ENCODE results near the gene FGF11. TPM values are rescaled to one million over a fixed set of nuclear protein-coding genes. Genes with fewer than 3 reads are reported as not detected.

Gene FGF11
- total and polyA plus RNA-seq, 2 experiments from 2014 or later = 2.7 to 3.8 TPM

Other genes with a start within 250 kb of the FGF11 start
Only the 30 nearest of the 40 such genes appear.
- gene CTDNEP1, start 187.8 kb upstream of the FGF11 start, total RNA-seq = 44.6 and 62.7 TPM in 2 replicates
- 86.9 and 96.7 TPM in 2 replicates for gene CTDNEP1, start 187.8 kb upstream of the FGF11 start, polyA plus RNA-seq
- gene ELP5, start 187.3 kb upstream of the FGF11 start, total RNA-seq = 30.4 and 30.6 TPM in 2 replicates
- 38.0 and 49.6 TPM in 2 replicates for gene ELP5, start 187.3 kb upstream of the FGF11 start, polyA plus RNA-seq
- gene CLDN7, start 177.0 kb upstream of the FGF11 start, total RNA-seq = 169 and 197 TPM in 2 replicates
- gene CLDN7, start 177.0 kb upstream of the FGF11 start, polyA plus RNA-seq = 290 and 341 TPM in 2 replicates
- 0.88 and 1.6 TPM in 2 replicates for gene SLC2A4, start 157.8 kb upstream of the FGF11 start, total RNA-seq
- gene SLC2A4, start 157.8 kb upstream of the FGF11 start, polyA plus RNA-seq = 0.42 and 0.89 TPM in 2 replicates
- 1.4 and 1.7 TPM in 2 replicates for gene YBX2, start 144.9 kb upstream of the FGF11 start, total RNA-seq
- 1.3 and 3.0 TPM in 2 replicates for gene YBX2, start 144.9 kb upstream of the FGF11 start, polyA plus RNA-seq
- gene EIF5A, start 131.9 kb upstream of the FGF11 start, total RNA-seq = 267 and 331 TPM in 2 replicates
- 693 and 747 TPM in 2 replicates for gene EIF5A, start 131.9 kb upstream of the FGF11 start, polyA plus RNA-seq
- gene GPS2, start 124.2 kb upstream of the FGF11 start, total RNA-seq = 34.5 and 50.3 TPM in 2 replicates
- 103 and 111 TPM in 2 replicates for gene GPS2, start 124.2 kb upstream of the FGF11 start, polyA plus RNA-seq
- gene NEURL4, start 110.2 kb upstream of the FGF11 start, total RNA-seq = 9.2 and 9.6 TPM in 2 replicates
- gene NEURL4, start 110.2 kb upstream of the FGF11 start, polyA plus RNA-seq = 9.5 and 13.9 TPM in 2 replicates
- gene ACAP1, start 103.0 kb upstream of the FGF11 start, total RNA-seq = not detected in 2 replicates
- 10.2 and 14.6 TPM in 2 replicates for gene ACAP1, start 103.0 kb upstream of the FGF11 start, polyA plus RNA-seq
- 9.2 and 12.4 TPM in 2 replicates for gene KCTD11, start 87.3 kb upstream of the FGF11 start, total RNA-seq
- 14.1 and 19.6 TPM in 2 replicates for gene KCTD11, start 87.3 kb upstream of the FGF11 start, polyA plus RNA-seq
- not detected in 2 replicates for gene TMEM95, start 84.4 kb upstream of the FGF11 start, total RNA-seq
- gene TMEM95, start 84.4 kb upstream of the FGF11 start, polyA plus RNA-seq = not detected in 2 replicates
- 8.4 and 11.4 TPM in 2 replicates for gene TNK1, start 58.4 kb upstream of the FGF11 start, total RNA-seq
- gene TNK1, start 58.4 kb upstream of the FGF11 start, polyA plus RNA-seq = 8.9 and 10.2 TPM in 2 replicates
- gene PLSCR3, start 45.0 kb upstream of the FGF11 start, total RNA-seq = 11.8 and 17.6 TPM in 2 replicates
- 58.0 and 59.6 TPM in 2 replicates for gene PLSCR3, start 45.0 kb upstream of the FGF11 start, polyA plus RNA-seq
- 109 and 118 TPM in 2 replicates for gene TMEM256, start 35.4 kb upstream of the FGF11 start, total RNA-seq
- gene TMEM256, start 35.4 kb upstream of the FGF11 start, polyA plus RNA-seq = 105 and 109 TPM in 2 replicates
- 4.1 and 7.2 TPM in 2 replicates for gene NLGN2, start 31.7 kb upstream of the FGF11 start, total RNA-seq
- 4.3 and 6.6 TPM in 2 replicates for gene NLGN2, start 31.7 kb upstream of the FGF11 start, polyA plus RNA-seq
- not detected in 2 replicates for gene SPEM1, start 19.2 kb upstream of the FGF11 start, total RNA-seq
- gene SPEM1, start 19.2 kb upstream of the FGF11 start, polyA plus RNA-seq = 0.21 TPM in 1 of 2 replicates, not detected in the other
- not detected in 2 replicates for gene SPEM2, start 13.9 kb upstream of the FGF11 start, total RNA-seq
- gene SPEM2, start 13.9 kb upstream of the FGF11 start, polyA plus RNA-seq = not detected in 2 replicates
- not detected in 2 replicates for gene SPEM3, start 10.7 kb upstream of the FGF11 start, total RNA-seq
- not detected in 2 replicates for gene SPEM3, start 10.7 kb upstream of the FGF11 start, polyA plus RNA-seq
- gene TMEM102, start 4.1 kb upstream of the FGF11 start, total RNA-seq = 12.3 and 12.5 TPM in 2 replicates
- gene TMEM102, start 4.1 kb upstream of the FGF11 start, polyA plus RNA-seq = 13.7 and 13.9 TPM in 2 replicates
- gene CHRNB1, start 5.5 kb downstream of the FGF11 start, total RNA-seq = 10.9 and 12.4 TPM in 2 replicates
- 16.9 and 17.5 TPM in 2 replicates for gene CHRNB1, start 5.5 kb downstream of the FGF11 start, polyA plus RNA-seq
- 22.7 and 27.1 TPM in 2 replicates for gene ZBTB4, start 40.1 kb downstream of the FGF11 start, total RNA-seq
- 20.8 and 21.5 TPM in 2 replicates for gene ZBTB4, start 40.1 kb downstream of the FGF11 start, polyA plus RNA-seq
- 0.24 TPM in 1 of 2 replicates, not detected in the other for gene SLC35G6, start 41.9 kb downstream of the FGF11 start, total RNA-seq
- gene SLC35G6, start 41.9 kb downstream of the FGF11 start, polyA plus RNA-seq = 0.30 and 0.44 TPM in 2 replicates
- gene POLR2A, start 44.9 kb downstream of the FGF11 start, total RNA-seq = 50.2 and 74.5 TPM in 2 replicates
- gene POLR2A, start 44.9 kb downstream of the FGF11 start, polyA plus RNA-seq = 96.3 and 98.1 TPM in 2 replicates
- 4.5 and 7.3 TPM in 2 replicates for gene TNFSF12, start 109.5 kb downstream of the FGF11 start, total RNA-seq
- 8.0 and 11.3 TPM in 2 replicates for gene TNFSF12, start 109.5 kb downstream of the FGF11 start, polyA plus RNA-seq
- gene TNFSF13, start 119.2 kb downstream of the FGF11 start, total RNA-seq = 0.90 and 11.0 TPM in 2 replicates
- 2.4 and 5.4 TPM in 2 replicates for gene TNFSF13, start 119.2 kb downstream of the FGF11 start, polyA plus RNA-seq
- 61.1 and 71.2 TPM in 2 replicates for gene SENP3, start 122.4 kb downstream of the FGF11 start, total RNA-seq
- gene SENP3, start 122.4 kb downstream of the FGF11 start, polyA plus RNA-seq = 33.7 and 35.4 TPM in 2 replicates
- gene CD68, start 140.1 kb downstream of the FGF11 start, total RNA-seq = 64.0 and 75.5 TPM in 2 replicates
- 80.4 and 82.6 TPM in 2 replicates for gene CD68, start 140.1 kb downstream of the FGF11 start, polyA plus RNA-seq
- gene MPDU1, start 144.3 kb downstream of the FGF11 start, total RNA-seq = 201 and 234 TPM in 2 replicates
- 109 and 113 TPM in 2 replicates for gene MPDU1, start 144.3 kb downstream of the FGF11 start, polyA plus RNA-seq
- gene SOX15, start 150.6 kb downstream of the FGF11 start, total RNA-seq = 0.13 and 0.44 TPM in 2 replicates
- 0.89 and 0.95 TPM in 2 replicates for gene SOX15, start 150.6 kb downstream of the FGF11 start, polyA plus RNA-seq
- gene FXR2, start 175.4 kb downstream of the FGF11 start, total RNA-seq = 33.0 and 33.7 TPM in 2 replicates
- 33.8 and 41.6 TPM in 2 replicates for gene FXR2, start 175.4 kb downstream of the FGF11 start, polyA plus RNA-seq